ENCODE data around the gene RAB2B.

- TF ChIP-seq CTCF (IDR thresholded peaks at IDR 0.05) (no peak), YY1 (IDR thresholded peaks at IDR 0.05; ENCODE audit: low read depth) (no peak), FOXJ3 (CRISPR knock-in tag; IDR thresholded peaks at IDR 0.05) (no peak), EP300 (IDR thresholded peaks at IDR 0.05; ENCODE audit: borderline replicate concordance in 1 of 2, low read depth in 1 of 2, low read length in 1 of 2) (no peak), SIN3A (IDR thresholded peaks at IDR 0.05; ENCODE audit: borderline replicate concordance, low read depth, low read length) (no peak), CHD2 (IDR thresholded peaks at IDR 0.05; ENCODE audit: low read length, partially characterized antibody) (no peak), POLR2AphosphoS5 (IDR thresholded peaks at IDR 0.05; ENCODE audit: low read depth, low read length) (no peak), MEF2A (IDR thresholded peaks at IDR 0.05; ENCODE audit: borderline replicate concordance, low read depth) (no peak), REST (IDR thresholded peaks at IDR 0.05; ENCODE audit: low read depth, low read length) (no peak), MXI1 (IDR thresholded peaks at IDR 0.05; ENCODE audit: low read depth, low read length) (no peak)
- TF ChIP-seq, protein P1, sequence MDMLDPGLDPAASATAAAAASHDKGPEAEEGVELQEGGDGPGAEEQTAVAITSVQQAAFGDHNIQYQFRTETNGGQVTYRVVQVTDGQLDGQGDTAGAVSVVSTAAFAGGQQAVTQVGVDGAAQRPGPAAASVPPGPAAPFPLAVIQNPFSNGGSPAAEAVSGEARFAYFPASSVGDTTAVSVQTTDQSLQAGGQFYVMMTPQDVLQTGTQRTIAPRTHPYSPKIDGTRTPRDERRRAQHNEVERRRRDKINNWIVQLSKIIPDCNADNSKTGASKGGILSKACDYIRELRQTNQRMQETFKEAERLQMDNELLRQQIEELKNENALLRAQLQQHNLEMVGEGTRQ (IDR thresholded peaks at IDR 0.05; ENCODE audit: borderline replicate concordance, low read depth, low read length) = no peak
These were observed 21.8 kb downstream of the RAB2B start for GRCh38 chr14:21454843-21455544.
